Measurements from ENCODE around the gene MRM3.

DNA sequence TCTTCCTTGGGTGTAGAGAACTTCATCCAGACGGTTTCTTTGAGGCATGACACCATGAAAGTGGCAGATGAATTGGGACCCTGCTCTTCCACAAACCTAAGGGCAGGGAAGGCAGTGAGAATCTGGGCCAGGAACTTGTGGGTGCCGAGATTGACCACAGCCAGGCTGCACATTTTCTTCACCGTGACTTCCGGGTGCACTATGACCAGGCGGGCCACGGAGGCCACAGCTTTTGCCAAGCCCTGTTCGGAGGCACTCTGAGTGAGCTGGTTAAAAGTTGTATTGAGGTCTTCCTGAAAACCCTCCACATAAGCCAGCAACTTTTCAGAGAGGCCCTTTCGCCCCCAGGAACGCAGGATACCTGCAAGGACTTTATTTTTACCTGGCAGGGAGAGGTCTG lies 36.0 kb upstream of the MRM3 start:
- TF ChIP-seq, protein P1, sequence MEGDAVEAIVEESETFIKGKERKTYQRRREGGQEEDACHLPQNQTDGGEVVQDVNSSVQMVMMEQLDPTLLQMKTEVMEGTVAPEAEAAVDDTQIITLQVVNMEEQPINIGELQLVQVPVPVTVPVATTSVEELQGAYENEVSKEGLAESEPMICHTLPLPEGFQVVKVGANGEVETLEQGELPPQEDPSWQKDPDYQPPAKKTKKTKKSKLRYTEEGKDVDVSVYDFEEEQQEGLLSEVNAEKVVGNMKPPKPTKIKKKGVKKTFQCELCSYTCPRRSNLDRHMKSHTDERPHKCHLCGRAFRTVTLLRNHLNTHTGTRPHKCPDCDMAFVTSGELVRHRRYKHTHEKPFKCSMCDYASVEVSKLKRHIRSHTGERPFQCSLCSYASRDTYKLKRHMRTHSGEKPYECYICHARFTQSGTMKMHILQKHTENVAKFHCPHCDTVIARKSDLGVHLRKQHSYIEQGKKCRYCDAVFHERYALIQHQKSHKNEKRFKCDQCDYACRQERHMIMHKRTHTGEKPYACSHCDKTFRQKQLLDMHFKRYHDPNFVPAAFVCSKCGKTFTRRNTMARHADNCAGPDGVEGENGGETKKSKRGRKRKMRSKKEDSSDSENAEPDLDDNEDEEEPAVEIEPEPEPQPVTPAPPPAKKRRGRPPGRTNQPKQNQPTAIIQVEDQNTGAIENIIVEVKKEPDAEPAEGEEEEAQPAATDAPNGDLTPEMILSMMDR (conservative IDR thresholded peaks at IDR 0.05; ENCODE audit: low read length), result no peak
- no peak for TF ChIP-seq EZH2phosphoT487 (IDR thresholded peaks at IDR 0.05; ENCODE audit: borderline replicate concordance)

Data from Loucy (cell line).